ENCODE results near the gene GSDME.
A peak's percentile ranks its signal among the peaks of the same experiment; 100 is the strongest.

DNA sequence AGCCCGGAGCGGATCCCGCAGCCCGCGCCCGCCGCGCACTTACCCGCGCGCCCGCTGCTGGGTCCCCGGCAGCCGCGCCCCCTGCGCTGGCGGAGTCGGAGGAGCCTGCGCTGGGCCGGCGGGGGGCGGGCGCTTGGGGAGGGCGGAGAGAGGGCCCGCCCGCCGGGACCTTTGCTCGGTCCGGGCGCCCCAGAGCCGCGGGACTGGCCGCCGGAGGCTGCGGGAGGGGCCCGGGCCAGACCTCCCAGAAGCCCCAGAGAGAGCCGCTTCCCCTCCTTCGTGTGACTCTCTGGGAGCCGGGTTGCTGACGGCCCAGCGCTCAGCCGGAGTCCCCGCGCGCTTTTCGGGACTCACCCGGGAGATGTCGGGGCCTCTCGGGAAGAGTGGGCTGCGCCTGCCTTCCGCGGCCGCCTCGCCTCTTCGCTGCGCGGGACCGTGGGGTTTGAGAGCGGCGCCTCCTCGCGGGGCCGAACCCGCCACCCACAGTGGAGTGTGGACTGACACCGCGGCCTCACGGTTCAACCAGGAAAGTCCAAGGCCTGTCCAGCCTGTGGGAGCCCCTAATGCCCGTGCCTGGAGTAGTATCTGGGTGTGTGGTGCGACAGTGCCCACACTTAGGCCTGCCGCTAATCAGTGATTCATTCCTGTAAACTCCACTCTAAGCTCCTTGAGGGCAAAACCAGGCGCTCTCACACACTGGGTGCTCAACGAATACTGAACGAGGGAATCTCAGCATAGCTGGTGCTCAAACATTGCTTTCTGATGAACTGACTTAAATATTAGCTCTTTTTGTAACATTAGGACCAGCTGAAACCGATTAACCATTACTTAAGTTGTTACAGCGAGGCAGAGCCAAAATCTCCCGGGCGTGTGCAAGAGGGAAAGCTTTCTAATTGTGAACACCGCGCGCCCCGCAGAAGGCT is at the start of gene GSDME:
- TF ChIP-seq, protein P1, sequence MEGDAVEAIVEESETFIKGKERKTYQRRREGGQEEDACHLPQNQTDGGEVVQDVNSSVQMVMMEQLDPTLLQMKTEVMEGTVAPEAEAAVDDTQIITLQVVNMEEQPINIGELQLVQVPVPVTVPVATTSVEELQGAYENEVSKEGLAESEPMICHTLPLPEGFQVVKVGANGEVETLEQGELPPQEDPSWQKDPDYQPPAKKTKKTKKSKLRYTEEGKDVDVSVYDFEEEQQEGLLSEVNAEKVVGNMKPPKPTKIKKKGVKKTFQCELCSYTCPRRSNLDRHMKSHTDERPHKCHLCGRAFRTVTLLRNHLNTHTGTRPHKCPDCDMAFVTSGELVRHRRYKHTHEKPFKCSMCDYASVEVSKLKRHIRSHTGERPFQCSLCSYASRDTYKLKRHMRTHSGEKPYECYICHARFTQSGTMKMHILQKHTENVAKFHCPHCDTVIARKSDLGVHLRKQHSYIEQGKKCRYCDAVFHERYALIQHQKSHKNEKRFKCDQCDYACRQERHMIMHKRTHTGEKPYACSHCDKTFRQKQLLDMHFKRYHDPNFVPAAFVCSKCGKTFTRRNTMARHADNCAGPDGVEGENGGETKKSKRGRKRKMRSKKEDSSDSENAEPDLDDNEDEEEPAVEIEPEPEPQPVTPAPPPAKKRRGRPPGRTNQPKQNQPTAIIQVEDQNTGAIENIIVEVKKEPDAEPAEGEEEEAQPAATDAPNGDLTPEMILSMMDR (IDR thresholded peaks at IDR 0.05): no peak
- TF ChIP-seq POLR2A (IDR thresholded peaks at IDR 0.05): peak in 1 of 2 donors; percentile 1
